WTC11 (cell line): ENCODE results near the gene EVA1A.

ENCODE experiments used
- EMX1 ChIP-seq: fragments of 250-450 bp; sonication (Bioruptor Pico); IDR thresholded peaks from 2 replicates; pipeline ENCODE4 v1.8.0; 2021; ENCODE audit warnings: mild to moderate bottlenecking
- ESRRA ChIP-seq: sonication (generic); formaldehyde crosslinking; IDR thresholded peaks from 2 replicates; pipeline ENCODE4 v1.8.1; 2022; ENCODE audit warnings: mild to moderate bottlenecking, missing genetic modification reagents, borderline replicate concordance
- SP1 ChIP-seq: sonication (generic); formaldehyde crosslinking; conservative IDR thresholded peaks from 2 replicates; pipeline ENCODE4 v1.8.1; 2022; ENCODE audit warnings: missing genetic modification reagents
- TCF7 ChIP-seq: sonication (generic); formaldehyde crosslinking; IDR thresholded peaks from 2 replicates; pipeline ENCODE4 v1.8.0; 2022; ENCODE audit warnings: mild to moderate bottlenecking, low read depth, missing genetic modification reagents, moderate library complexity
- ZBTB21 ChIP-seq: sonication (generic); formaldehyde crosslinking; IDR thresholded peaks from 2 replicates; pipeline ENCODE4 v1.8.1; 2023; ENCODE audit warnings: mild to moderate bottlenecking, missing genetic modification reagents, borderline replicate concordance
- ZNF138 ChIP-seq: sonication (generic); formaldehyde crosslinking; conservative IDR thresholded peaks from 2 replicates; pipeline ENCODE4 v1.8.1; 2022; ENCODE audit warnings: mild to moderate bottlenecking, moderate library complexity, missing genetic modification reagents
- ZNF263 ChIP-seq: sonication (generic); formaldehyde crosslinking; IDR thresholded peaks from 2 replicates; pipeline ENCODE4 v1.8.1; 2022; ENCODE audit warnings: low read depth, mild to moderate bottlenecking, moderate library complexity, missing genetic modification reagents
- ZNF317 ChIP-seq: sonication (generic); formaldehyde crosslinking; IDR thresholded peaks from 2 replicates; pipeline ENCODE4 v1.8.1; 2023; ENCODE audit warnings: low read depth, mild to moderate bottlenecking, moderate library complexity, missing genetic modification reagents, borderline replicate concordance
- TF ChIP-seq, protein P1 (sequence below): fragments of 200-600 bp; IDR thresholded peaks from 2 replicates; pipeline ENCODE4 v1.8.0; 2022; ENCODE audit warnings: antibody characterized with exemption
- TF ChIP-seq, protein P2 (sequence below): sonication (generic); formaldehyde crosslinking; IDR thresholded peaks from 2 replicates; pipeline ENCODE4 v1.8.1; 2023; ENCODE audit warnings: mild to moderate bottlenecking, missing genetic modification reagents, moderate library complexity
- TF ChIP-seq, protein P3 (sequence below): sonication (generic); formaldehyde crosslinking; conservative IDR thresholded peaks from 2 replicates; pipeline ENCODE4 v1.8.1; 2023; ENCODE audit warnings: mild to moderate bottlenecking, low read depth, missing genetic modification reagents, moderate library complexity
- TF ChIP-seq, protein P4 (sequence below): sonication (generic); formaldehyde crosslinking; IDR thresholded peaks from 2 replicates; pipeline ENCODE4 v1.8.0; 2022; ENCODE audit warnings: mild to moderate bottlenecking, missing genetic modification reagents
- TF ChIP-seq, protein P5 (sequence below): sonication (generic); formaldehyde crosslinking; IDR thresholded peaks from 2 replicates; pipeline ENCODE4 v1.8.0; 2022; ENCODE audit warnings: mild to moderate bottlenecking, missing genetic modification reagents

DNA sequence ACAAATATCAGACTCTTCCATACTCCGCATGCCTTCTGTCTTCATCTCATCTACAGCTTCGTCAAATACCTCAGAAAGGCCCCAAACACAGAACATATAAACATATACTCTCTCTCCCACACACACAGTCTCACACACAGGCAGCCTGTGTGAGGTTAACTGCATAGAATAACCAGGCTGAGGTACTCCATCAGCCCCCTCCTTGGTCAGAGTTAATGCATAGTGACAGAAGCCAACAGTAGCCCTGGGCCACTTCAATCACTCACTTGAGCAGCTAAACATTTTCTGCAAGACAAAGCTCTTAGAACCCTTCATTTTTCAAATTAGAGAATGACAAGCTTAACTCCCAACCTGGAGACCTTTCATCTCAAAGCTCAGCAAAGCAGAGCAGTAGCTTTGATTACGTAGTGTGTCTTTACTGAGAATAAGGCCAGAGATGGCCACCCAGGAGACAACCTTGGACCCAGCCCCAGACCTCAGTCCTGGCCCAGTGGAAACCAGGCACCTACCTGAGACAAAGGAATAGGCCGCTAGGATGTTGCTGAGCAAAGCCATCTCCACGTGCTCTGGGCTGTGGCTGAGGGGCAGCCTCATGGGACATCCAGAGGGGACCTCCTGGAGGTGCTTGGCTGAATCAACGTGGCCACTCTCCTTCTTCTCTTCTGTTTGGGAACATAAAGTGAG lies 43.0 kb downstream of the EVA1A start:
- TF ChIP-seq, protein P1, sequence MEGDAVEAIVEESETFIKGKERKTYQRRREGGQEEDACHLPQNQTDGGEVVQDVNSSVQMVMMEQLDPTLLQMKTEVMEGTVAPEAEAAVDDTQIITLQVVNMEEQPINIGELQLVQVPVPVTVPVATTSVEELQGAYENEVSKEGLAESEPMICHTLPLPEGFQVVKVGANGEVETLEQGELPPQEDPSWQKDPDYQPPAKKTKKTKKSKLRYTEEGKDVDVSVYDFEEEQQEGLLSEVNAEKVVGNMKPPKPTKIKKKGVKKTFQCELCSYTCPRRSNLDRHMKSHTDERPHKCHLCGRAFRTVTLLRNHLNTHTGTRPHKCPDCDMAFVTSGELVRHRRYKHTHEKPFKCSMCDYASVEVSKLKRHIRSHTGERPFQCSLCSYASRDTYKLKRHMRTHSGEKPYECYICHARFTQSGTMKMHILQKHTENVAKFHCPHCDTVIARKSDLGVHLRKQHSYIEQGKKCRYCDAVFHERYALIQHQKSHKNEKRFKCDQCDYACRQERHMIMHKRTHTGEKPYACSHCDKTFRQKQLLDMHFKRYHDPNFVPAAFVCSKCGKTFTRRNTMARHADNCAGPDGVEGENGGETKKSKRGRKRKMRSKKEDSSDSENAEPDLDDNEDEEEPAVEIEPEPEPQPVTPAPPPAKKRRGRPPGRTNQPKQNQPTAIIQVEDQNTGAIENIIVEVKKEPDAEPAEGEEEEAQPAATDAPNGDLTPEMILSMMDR = no peak
- TF ChIP-seq, protein P2, sequence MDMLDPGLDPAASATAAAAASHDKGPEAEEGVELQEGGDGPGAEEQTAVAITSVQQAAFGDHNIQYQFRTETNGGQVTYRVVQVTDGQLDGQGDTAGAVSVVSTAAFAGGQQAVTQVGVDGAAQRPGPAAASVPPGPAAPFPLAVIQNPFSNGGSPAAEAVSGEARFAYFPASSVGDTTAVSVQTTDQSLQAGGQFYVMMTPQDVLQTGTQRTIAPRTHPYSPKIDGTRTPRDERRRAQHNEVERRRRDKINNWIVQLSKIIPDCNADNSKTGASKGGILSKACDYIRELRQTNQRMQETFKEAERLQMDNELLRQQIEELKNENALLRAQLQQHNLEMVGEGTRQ (CRISPR knock-in tag) = no peak
- no peak for TF ChIP-seq SP1 (CRISPR knock-in tag)
- no peak for TF ChIP-seq ESRRA (CRISPR knock-in tag)
- TF ChIP-seq TCF7 (CRISPR knock-in tag) = no peak
- TF ChIP-seq, protein P3, sequence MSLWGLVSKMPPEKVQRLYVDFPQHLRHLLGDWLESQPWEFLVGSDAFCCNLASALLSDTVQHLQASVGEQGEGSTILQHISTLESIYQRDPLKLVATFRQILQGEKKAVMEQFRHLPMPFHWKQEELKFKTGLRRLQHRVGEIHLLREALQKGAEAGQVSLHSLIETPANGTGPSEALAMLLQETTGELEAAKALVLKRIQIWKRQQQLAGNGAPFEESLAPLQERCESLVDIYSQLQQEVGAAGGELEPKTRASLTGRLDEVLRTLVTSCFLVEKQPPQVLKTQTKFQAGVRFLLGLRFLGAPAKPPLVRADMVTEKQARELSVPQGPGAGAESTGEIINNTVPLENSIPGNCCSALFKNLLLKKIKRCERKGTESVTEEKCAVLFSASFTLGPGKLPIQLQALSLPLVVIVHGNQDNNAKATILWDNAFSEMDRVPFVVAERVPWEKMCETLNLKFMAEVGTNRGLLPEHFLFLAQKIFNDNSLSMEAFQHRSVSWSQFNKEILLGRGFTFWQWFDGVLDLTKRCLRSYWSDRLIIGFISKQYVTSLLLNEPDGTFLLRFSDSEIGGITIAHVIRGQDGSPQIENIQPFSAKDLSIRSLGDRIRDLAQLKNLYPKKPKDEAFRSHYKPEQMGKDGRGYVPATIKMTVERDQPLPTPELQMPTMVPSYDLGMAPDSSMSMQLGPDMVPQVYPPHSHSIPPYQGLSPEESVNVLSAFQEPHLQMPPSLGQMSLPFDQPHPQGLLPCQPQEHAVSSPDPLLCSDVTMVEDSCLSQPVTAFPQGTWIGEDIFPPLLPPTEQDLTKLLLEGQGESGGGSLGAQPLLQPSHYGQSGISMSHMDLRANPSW (CRISPR knock-in tag) = no peak
- no peak for TF ChIP-seq ZNF138 (CRISPR knock-in tag)
- TF ChIP-seq, protein P4, sequence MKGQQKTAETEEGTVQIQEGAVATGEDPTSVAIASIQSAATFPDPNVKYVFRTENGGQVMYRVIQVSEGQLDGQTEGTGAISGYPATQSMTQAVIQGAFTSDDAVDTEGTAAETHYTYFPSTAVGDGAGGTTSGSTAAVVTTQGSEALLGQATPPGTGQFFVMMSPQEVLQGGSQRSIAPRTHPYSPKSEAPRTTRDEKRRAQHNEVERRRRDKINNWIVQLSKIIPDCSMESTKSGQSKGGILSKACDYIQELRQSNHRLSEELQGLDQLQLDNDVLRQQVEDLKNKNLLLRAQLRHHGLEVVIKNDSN (CRISPR knock-in tag) = no peak
- TF ChIP-seq ZNF317 (CRISPR knock-in tag) = no peak
- no peak for TF ChIP-seq ZNF263 (CRISPR knock-in tag)
- TF ChIP-seq, protein P5, sequence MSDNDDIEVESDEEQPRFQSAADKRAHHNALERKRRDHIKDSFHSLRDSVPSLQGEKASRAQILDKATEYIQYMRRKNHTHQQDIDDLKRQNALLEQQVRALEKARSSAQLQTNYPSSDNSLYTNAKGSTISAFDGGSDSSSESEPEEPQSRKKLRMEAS (CRISPR knock-in tag) = no peak
- no peak for TF ChIP-seq EMX1
- no peak for TF ChIP-seq ZBTB21 (CRISPR knock-in tag)
